Activated naive CD8-positive, alpha-beta T cell treated with anti-CD3 and anti-CD28 coated beads, Interleukin-2, amount 50 U/mL, for 24 hours (primary cell): ENCODE data around the gene CCNY.
"Not testable (repeated sequence)": the region's sequence is repeated elsewhere in the genome, so short reads cannot be mapped to it uniquely, and the experiment has no call there.

ENCODE experiments used
- ATAC-seq: fragments of 150-1000 bp; cut with Tn5 transposase; one replicate; pipeline ENCODE4 v1.10.0; 2021
- DNase-seq: peaks from one replicate; pipeline ENCODE4 v3.0.0; 2021
- H3K27ac Mint-ChIP-seq: one replicate; pipeline ENCODE4 v1.8.0; 2021; ENCODE audit warnings: mild to moderate bottlenecking, mixed read lengths
- H3K27me3 Mint-ChIP-seq: one replicate; pipeline ENCODE4 v1.8.0; 2021; ENCODE audit warnings: mixed read lengths
- H3K36me3 Mint-ChIP-seq: one replicate; pipeline ENCODE4 v1.8.0; 2021; ENCODE audit warnings: low read depth, mixed read lengths
- H3K4me1 Mint-ChIP-seq: one replicate; pipeline ENCODE4 v1.8.0; 2021; ENCODE audit warnings: mixed read lengths
- H3K4me3 Mint-ChIP-seq: one replicate; pipeline ENCODE4 v1.8.0; 2021; ENCODE audit warnings: mild to moderate bottlenecking, moderate library complexity, mixed read lengths
- H3K9me3 Mint-ChIP-seq: one replicate; pipeline ENCODE4 v1.8.0; 2021; ENCODE audit warnings: mixed read lengths

Gene CCNY

DNA sequence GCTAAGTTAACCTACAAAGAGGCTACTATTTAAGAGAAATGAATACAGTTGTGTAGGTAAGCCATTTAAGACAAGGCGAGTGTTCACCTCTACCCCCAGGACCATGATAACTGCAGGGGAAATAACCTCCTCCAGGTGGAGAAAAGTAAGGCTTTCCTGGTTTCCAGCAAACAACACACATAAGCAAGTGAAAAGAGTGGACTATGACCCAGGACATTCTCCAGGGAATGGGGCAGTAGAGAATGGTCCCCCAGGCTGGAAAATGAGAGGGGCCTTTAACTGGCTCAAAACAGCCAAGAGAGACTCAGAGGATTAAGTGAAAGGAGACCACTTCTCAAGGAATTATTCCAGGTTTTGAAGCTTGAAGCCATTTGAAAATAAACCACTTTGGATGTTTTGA is 167.8 kb downstream of the CCNY start:
- ATAC-seq: no peak
- no peak overlapping the region for H3K4me3 Mint-ChIP-seq

DNA sequence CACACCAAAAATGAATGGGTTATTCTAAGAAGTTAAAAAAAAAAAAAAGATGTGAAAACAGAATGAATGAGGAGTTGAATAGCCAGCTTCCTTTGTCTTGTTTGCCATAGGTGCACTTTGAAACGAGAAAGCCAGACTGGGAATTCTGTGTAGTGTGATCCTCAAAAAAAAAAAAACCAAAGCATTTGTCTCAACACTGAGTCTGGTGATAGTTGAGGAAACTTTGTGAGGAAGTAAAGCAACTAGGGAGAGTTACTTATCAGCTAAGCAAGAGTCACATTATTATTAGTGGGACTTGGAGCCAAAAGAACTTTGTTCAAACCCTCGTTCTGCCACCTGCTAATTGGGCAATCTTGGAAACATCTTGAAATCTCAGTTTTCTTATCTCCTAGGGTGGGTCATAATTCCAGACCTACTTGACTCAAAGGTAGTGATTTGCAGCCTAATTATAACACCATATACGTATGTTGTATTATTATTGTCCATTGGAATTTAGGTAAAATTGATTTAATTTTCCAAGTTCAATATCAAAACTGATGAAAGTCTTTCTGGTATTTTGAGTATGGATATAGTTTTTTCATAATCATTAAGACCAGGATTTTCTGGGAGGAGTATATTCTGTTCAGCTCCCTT is 169.0 kb downstream of the CCNY start:
- Mint-ChIP-seq H3K4me1 (peaks cover 16% of the 10 kb centered on the region), H3K9me3 (no peaks in the 10 kb centered on the region), H3K36me3 (no peaks in the 10 kb centered on the region), H3K27me3 (no peaks in the 10 kb centered on the region), H3K27ac (no peak overlapping the region), H3K4me3 (no peak overlapping the region)
- ATAC-seq (no peak), DNase-seq (no peak)

More for the DNA sequence above, 167.8 kb downstream of the CCNY start:
- no peaks in the 10 kb centered on the region for H3K36me3 Mint-ChIP-seq
- no peak for DNase-seq
- no peaks in the 10 kb centered on the region for H3K9me3 Mint-ChIP-seq
- H3K27me3 Mint-ChIP-seq: no peaks in the 10 kb centered on the region
- peaks cover 17% of the 10 kb centered on the region for H3K4me1 Mint-ChIP-seq
- no peak overlapping the region for H3K27ac Mint-ChIP-seq

DNA sequence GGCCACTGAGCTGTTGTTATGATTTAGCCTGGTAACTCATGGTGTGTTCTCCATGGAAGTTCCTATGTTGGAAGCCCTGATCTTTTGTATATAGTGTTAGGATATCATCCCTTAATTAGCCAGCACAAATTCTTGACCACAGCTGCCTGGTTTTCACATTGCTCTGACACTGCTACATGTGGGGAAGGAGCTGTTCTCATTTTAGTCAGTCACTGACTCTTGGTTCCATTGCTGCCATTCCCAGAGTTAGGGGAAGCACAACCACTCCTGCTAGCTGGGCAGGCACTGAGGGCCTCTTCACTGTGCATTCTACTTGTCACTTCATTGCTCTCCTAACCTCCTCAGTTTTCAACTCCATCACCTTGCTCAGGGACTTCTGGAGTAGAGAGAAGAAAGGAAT is 170.4 kb downstream of the CCNY start:
- no peaks in the 10 kb centered on the region for H3K9me3 Mint-ChIP-seq
- H3K4me3 Mint-ChIP-seq: no peak overlapping the region
- peaks cover 19% of the 10 kb centered on the region for H3K4me1 Mint-ChIP-seq
- H3K27me3 Mint-ChIP-seq: no peaks in the 10 kb centered on the region
- ATAC-seq (no peak), DNase-seq (no peak)
- no peak overlapping the region for H3K27ac Mint-ChIP-seq
- H3K36me3 Mint-ChIP-seq: peaks cover 7% of the 10 kb centered on the region

DNA sequence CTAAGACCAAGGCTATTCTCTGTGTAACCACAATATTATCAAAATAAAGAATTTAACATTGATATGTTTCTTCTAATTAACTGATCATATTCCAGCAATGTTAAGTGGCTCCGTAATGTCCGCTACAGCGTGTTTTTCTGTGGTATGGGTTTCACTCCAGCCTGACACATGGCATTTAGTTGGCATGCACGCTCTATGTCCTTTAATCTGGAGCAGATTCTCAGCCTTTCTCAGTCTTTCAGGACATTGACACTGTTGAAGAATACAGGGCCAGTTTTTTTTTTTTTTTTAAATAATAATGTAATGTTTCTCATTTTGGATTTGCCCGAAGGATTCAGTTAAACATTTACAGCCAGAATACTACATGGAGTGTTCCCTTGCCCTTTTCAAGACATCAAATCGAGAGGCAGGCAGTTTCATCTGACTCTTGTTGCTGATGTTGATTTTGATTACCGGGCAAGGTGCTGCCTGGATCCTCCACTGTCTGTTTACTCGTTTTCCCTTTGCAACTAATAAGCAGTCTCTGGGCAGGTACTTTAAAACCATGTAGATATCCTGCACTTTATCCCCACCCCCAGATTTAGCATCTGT is 171.3 kb downstream of the CCNY start:
- H3K27me3 Mint-ChIP-seq: no peaks in the 10 kb centered on the region
- H3K4me3 Mint-ChIP-seq: no peak overlapping the region
- H3K4me1 Mint-ChIP-seq: peaks cover 28% of the 10 kb centered on the region
- ATAC-seq (no peak), DNase-seq (no peak)
- peaks cover 7% of the 10 kb centered on the region for H3K36me3 Mint-ChIP-seq
- H3K27ac Mint-ChIP-seq: no peak overlapping the region
- no peaks in the 10 kb centered on the region for H3K9me3 Mint-ChIP-seq

DNA sequence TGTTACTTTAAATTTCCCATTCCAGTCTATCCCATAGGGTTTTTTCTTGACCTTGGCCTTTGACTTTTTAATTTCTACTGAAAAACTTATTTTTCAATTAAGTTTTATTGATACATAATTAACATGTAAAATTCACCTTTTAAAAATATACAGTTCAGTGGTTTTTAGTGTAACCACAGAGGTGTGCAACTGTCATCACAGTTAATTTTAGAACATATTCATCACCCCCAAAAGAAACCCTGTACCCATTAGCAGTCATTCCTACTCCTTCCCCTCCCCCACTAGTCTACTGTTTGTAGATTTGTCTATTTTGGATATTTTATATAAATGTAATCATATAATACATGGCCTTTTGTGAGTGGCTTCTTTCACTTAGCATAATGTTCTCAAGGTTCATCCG is 172.3 kb downstream of the CCNY start:
- H3K9me3 Mint-ChIP-seq: no peaks in the 10 kb centered on the region
- no peak overlapping the region for H3K27ac Mint-ChIP-seq
- no peak for DNase-seq
- no peak overlapping the region for H3K4me3 Mint-ChIP-seq
- peaks cover 7% of the 10 kb centered on the region for H3K36me3 Mint-ChIP-seq
- H3K4me1 Mint-ChIP-seq: peaks cover 30% of the 10 kb centered on the region
- no peaks in the 10 kb centered on the region for H3K27me3 Mint-ChIP-seq
- ATAC-seq: no peak

DNA sequence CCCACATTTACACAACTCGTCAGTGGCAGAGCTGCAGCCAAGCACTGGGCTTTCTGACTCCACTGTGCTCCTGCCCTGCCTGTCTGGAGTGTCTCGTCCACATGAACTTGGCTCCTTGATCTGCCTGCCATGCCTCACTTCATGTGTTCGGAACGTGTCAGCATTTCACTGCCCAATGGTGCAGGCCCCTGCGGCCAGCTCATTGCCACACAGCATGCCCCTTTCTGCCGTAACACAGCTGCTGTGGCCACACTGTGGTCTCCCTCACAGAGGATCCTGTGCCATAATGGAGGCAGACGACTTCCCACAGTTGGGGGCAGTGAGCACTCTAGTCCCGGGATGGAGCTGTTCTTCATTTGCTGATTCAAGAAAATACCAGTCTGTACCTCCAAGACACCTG is 174.6 kb downstream of the CCNY start:
- H3K27me3 Mint-ChIP-seq: no peaks in the 10 kb centered on the region
- DNase-seq: no peak
- H3K36me3 Mint-ChIP-seq: peaks cover 7% of the 10 kb centered on the region
- H3K4me1 Mint-ChIP-seq: peaks cover 45% of the 10 kb centered on the region
- no peak overlapping the region for H3K27ac Mint-ChIP-seq
- ATAC-seq: no peak
- H3K4me3 Mint-ChIP-seq: no peak overlapping the region
- no peaks in the 10 kb centered on the region for H3K9me3 Mint-ChIP-seq

DNA sequence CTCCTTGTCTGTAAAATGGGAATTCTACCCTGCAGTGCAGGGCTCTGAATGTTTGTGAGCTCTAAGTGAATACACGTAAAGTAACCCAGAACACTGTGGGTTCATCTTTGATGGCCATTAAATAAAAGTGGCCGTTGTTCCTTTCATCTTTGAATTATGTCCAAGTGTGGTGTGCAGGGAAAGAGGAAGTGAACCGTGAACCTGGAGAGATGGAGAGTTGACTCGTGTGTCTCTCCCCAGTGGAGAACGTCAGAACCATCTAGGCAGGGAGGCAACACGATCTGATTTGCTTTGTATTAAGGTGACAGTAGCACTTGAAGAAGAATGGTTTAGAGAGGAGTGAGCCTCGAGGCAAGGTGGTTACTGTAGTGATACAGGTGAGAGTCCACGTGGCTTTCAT is 175.3 kb downstream of the CCNY start:
- peaks cover 7% of the 10 kb centered on the region for H3K36me3 Mint-ChIP-seq
- H3K4me3 Mint-ChIP-seq: no peak overlapping the region
- H3K9me3 Mint-ChIP-seq: no peaks in the 10 kb centered on the region
- H3K4me1 Mint-ChIP-seq: peaks cover 45% of the 10 kb centered on the region
- H3K27me3 Mint-ChIP-seq: no peaks in the 10 kb centered on the region
- ATAC-seq: no peak
- no peak for DNase-seq
- H3K27ac Mint-ChIP-seq: no peak overlapping the region

DNA sequence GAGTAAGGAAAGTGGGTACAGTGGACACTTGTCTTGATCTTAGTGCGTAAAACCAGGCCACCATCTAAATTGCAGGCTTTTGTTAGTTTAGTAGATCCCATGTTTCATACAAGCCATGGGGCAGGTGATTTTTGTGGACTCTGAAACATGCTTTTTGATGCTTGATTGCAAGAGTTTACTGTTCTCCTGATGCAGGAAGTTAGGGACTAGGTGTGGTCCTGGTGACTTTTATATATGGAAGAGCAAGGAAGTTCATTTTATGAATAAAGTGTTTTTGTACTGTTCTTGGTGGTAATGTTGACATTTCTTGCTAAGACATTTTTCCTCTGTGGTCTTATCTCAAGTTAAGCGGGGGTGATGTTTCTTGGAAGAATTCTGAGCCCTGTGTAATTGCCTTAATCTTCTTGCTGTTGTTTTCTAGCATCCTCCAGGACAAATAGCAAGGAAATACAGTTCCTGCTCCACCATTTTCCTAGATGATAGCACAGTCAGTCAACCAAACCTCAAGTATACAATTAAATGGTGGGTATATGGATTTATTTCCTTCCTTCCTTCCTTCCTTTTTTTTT is 179.9 kb downstream of the CCNY start:
- DNase-seq (no peak), ATAC-seq (no peak)
- H3K27me3 Mint-ChIP-seq: no peaks in the 10 kb centered on the region
- no peaks in the 10 kb centered on the region for H3K9me3 Mint-ChIP-seq
- no peak overlapping the region for H3K27ac Mint-ChIP-seq
- H3K4me3 Mint-ChIP-seq: no peak overlapping the region
- H3K4me1 Mint-ChIP-seq: peaks cover 36% of the 10 kb centered on the region
- H3K36me3 Mint-ChIP-seq: peaks cover 4% of the 10 kb centered on the region

DNA sequence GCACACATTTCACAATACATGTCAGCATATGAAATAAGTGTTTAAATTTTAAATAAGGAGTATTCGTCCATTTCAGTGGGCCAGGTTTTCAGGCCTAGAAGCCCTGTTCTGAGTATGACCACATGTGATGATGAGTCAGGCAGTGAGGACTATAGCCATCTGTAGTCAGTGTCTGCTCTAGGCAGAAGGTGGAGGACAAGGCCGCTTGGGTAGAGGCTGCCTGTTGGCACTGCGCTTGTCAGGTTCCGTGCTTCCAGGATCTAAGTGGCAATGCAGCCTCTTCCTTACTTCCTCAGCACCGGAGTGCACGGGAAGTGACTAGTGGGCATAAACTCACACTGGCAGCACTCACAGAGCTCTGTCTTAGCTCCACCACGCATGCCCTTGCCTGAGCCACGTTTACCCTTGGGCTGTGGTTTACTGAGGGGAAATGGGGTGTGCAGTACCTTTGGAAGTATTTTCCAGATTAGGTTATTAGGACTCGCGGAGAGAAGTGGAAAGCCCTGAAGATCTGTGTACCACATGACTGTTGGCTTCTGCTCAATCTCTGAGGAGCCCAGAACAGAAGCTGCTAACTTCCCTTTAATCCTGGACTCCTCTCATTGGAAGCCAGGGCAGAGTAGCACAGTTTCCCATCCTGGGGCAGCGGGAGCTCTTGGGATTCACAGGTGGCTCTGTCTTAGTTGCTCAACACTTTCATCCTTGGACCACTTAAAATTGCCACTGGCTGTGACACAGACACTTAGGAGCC is 181.3 kb downstream of the CCNY start:
- Mint-ChIP-seq H3K27ac (peak overlapping the region; percentile 54), H3K27me3 (no peaks in the 10 kb centered on the region), H3K36me3 (peaks cover 3% of the 10 kb centered on the region), H3K9me3 (no peaks in the 10 kb centered on the region), H3K4me1 (peaks cover 24% of the 10 kb centered on the region), H3K4me3 (no peak overlapping the region)
- ATAC-seq (no peak), DNase-seq (no peak)

DNA sequence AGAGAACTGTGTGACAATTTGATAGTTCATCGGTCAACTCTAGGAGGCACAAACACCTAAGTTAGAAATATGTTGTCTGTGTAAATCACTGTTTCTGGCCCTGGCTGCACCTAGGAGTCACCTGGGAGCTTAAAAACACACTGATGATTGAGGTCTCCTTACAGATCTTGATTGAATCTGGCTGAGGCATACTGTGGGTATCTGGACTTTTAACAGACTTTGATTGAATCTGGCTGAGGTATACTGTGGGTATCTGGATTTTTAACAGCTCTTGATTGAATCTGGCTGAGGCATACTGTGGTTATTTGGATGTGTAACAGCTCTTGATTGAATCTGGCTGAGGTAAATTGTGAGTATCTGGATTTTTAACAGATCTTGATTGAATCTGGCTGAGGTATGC is 181.9 kb downstream of the CCNY start:
- peaks cover 22% of the 10 kb centered on the region for H3K4me1 Mint-ChIP-seq
- not testable (repeated sequence) for H3K27me3 Mint-ChIP-seq, H3K4me3 Mint-ChIP-seq, DNase-seq, ATAC-seq, H3K27ac Mint-ChIP-seq, H3K36me3 Mint-ChIP-seq, H3K9me3 Mint-ChIP-seq

DNA sequence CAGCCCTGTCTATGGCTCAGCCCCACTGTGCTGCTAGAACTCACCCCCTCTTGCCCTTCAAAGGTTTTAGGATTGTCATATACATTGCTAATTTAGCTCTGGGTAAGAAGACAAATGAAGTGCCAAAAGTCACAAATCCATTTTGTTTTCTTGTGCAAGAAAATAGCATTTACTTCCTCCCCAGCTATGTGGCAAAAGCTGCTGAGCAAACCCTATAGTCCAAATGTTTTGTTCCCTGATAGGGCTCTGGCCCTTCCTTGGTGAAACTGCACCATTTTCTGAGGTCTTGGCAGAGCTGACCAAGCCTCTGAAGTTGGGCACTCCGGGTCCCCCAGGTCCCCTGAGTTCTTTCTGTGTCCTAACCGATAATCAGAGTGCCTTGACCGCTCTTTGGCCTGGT is 184.7 kb downstream of the CCNY start:
- ATAC-seq: no peak
- Mint-ChIP-seq H3K36me3 (peaks cover 3% of the 10 kb centered on the region), H3K4me3 (no peak overlapping the region), H3K27me3 (no peaks in the 10 kb centered on the region), H3K27ac (no peak overlapping the region), H3K4me1 (peaks cover 6% of the 10 kb centered on the region), H3K9me3 (no peaks in the 10 kb centered on the region)
- DNase-seq: no peak

DNA sequence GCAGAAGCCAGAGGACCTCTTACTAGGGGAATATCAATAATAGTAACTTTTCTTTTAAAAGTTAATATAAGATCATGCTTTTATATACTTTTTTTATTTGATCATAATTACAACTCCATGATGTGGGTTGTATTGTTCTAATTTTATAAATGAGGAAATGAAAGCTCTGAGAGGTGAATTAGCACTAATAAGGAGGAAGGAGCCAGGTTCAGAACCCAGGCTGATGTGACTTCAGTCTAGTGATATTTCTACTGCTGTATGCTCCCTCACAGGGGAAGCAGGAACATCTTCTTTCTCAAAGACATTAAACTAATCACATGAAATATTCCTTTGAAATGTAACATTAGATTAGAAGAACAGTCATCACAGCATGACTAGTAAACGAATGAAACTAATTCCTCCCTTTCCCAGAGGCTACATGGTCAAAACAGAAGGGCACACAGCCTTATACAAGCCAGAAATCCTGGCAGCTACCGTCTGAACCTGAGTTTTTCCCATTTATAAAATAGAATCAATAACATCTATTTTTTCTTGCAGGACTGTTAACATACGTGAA is 187.4 kb downstream of the CCNY start:
- no peaks in the 10 kb centered on the region for H3K4me1 Mint-ChIP-seq
- H3K27ac Mint-ChIP-seq: no peak overlapping the region
- no peaks in the 10 kb centered on the region for H3K9me3 Mint-ChIP-seq
- no peak overlapping the region for H3K4me3 Mint-ChIP-seq
- no peaks in the 10 kb centered on the region for H3K36me3 Mint-ChIP-seq
- no peaks in the 10 kb centered on the region for H3K27me3 Mint-ChIP-seq
- DNase-seq (no peak), ATAC-seq (no peak)

DNA sequence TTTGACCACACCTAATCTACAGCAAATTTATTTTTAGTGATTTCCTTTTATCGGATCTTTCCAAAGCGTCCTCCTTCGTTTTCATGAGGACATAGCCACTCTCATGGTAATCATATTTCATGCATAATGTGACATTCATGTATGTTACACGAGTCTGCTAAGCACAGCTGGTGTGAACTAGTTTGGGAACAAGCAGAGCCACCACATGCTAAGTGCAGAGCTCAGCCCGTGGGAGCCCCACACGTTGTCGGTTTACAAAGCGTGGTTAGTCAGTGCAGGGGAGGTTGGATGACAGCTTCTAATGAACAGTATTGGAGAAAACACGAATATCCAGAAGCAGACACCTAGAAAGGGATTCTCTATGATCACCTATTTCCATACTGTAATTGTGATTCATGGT is 190.4 kb downstream of the CCNY start:
- Mint-ChIP-seq H3K27ac (no peak overlapping the region), H3K9me3 (no peaks in the 10 kb centered on the region), H3K4me1 (no peaks in the 10 kb centered on the region), H3K4me3 (no peak overlapping the region), H3K36me3 (peaks cover 17% of the 10 kb centered on the region), H3K27me3 (no peaks in the 10 kb centered on the region)
- no peak for DNase-seq
- no peak for ATAC-seq

DNA sequence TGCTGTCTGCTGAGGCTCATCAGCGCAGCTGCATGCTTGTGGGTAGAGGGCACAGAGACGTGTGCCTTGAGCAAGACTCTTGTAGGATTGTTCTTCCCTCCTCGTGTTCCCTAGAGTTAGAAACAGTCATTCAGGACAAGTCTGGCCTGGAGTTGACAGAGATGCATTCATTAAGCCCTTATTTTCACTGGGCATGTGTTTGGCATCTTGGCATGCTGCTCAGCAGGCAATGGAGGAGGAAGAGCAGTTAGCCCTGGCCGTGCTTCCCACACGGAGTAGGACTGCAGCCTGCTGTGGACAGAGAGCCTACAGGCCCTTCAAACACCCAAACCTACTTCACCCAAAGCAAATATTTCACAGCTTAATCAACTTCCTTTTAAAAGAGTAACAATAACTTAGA is 195.8 kb downstream of the CCNY start:
- Mint-ChIP-seq H3K4me1 (no peaks in the 10 kb centered on the region), H3K27me3 (no peaks in the 10 kb centered on the region), H3K4me3 (no peak overlapping the region), H3K36me3 (peaks cover 61% of the 10 kb centered on the region), H3K9me3 (peaks cover 24% of the 10 kb centered on the region), H3K27ac (no peak overlapping the region)
- ATAC-seq (no peak), DNase-seq (no peak)

DNA sequence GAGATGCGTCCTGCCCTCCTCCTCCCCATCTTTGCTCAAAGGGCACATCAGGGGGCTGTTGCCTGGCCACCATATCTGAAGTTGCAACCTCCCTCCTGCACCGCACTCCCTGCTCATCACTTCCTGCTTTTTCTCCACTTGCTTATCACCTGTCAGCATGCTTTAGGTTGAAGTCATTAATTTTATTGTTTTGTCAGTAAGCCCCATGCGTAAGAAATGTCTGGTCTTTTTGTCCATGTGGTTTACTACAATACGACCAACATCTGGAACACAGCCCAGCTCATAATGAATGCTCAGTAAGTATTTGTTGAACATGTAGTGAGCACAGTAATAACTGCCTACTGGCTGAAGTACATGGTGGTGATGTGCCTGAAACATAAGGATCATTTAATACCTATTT is 197.3 kb downstream of the CCNY start:
- H3K27me3 Mint-ChIP-seq: no peaks in the 10 kb centered on the region
- no peaks in the 10 kb centered on the region for H3K4me1 Mint-ChIP-seq
- peaks cover 74% of the 10 kb centered on the region for H3K36me3 Mint-ChIP-seq
- DNase-seq (no peak), ATAC-seq (no peak)
- no peak overlapping the region for H3K4me3 Mint-ChIP-seq
- peaks cover 29% of the 10 kb centered on the region for H3K9me3 Mint-ChIP-seq
- no peak overlapping the region for H3K27ac Mint-ChIP-seq
